SK-N-SH treated with all-trans-retinoic acid at 6 μM for 48 hours (cell line): ENCODE measurements around the gene ARVCF.

Source experiments
- ATAC-seq: fragments of 200-7000 bp; cut with Tn5 transposase; 3 replicates; pipeline ENCODE4 v1.9.1; 2020; ENCODE audit warnings: mild to moderate bottlenecking, moderate library complexity
- ARNTL ChIP-seq: fragments of 450-650 bp; formaldehyde crosslinking; IDR thresholded peaks from 2 replicates; pipeline ENCODE4 v1.5.0; 2020; ENCODE audit warnings: low read depth, mild to moderate bottlenecking, moderate library complexity, borderline replicate concordance
- BACH2 ChIP-seq: fragments of 250-450 bp; sonication (Bioruptor Pico); IDR thresholded peaks from 2 replicates; pipeline ENCODE4 v1.9.0; 2021; ENCODE audit warnings: mild to moderate bottlenecking, borderline replicate concordance
- CSDC2 ChIP-seq: fragments of 250-450 bp; sonication (Bioruptor Pico); IDR thresholded peaks from 2 replicates; pipeline ENCODE4 v1.5.0; 2020; ENCODE audit warnings: mild to moderate bottlenecking, moderate library complexity
- ESRRG ChIP-seq: fragments of 250-450 bp; sonication (Bioruptor Pico); IDR thresholded peaks from 2 replicates; pipeline ENCODE4 v1.6.1; 2021; ENCODE audit warnings: mild to moderate bottlenecking
- GLIS3 ChIP-seq: fragments of 250-450 bp; sonication (Bioruptor Pico); IDR thresholded peaks from 2 replicates; pipeline ENCODE4 v1.5.0; 2020; ENCODE audit warnings: mild to moderate bottlenecking, moderate library complexity
- ISL1 ChIP-seq: fragments of 250-450 bp; sonication (Bioruptor Pico); IDR thresholded peaks from 2 replicates; pipeline ENCODE4 v2.1.2; 2022; ENCODE audit warnings: mild to moderate bottlenecking, moderate library complexity
- OSR1 ChIP-seq: fragments of 250-450 bp; sonication (Bioruptor Pico); IDR thresholded peaks from 2 replicates; pipeline ENCODE4 v1.8.0; 2022; ENCODE audit warnings: moderate library complexity, mild to moderate bottlenecking, inconsistent platforms
- PATZ1 ChIP-seq: fragments of 250-450 bp; sonication (Bioruptor Pico); IDR thresholded peaks from 2 replicates; pipeline ENCODE4 v1.8.0; 2020; ENCODE audit warnings: mild to moderate bottlenecking, moderate library complexity, borderline replicate concordance
- POU6F1 ChIP-seq: fragments of 250-450 bp; sonication (Bioruptor Pico); IDR thresholded peaks from 2 replicates; pipeline ENCODE4 v1.8.0; 2021; ENCODE audit warnings: low read depth, mild to moderate bottlenecking, moderate library complexity, borderline replicate concordance
- RARB ChIP-seq: fragments of 250-450 bp; sonication (Bioruptor Pico); IDR thresholded peaks from 2 replicates; pipeline ENCODE4 v1.8.0; 2021; ENCODE audit warnings: mild to moderate bottlenecking, moderate library complexity
- TCF4 ChIP-seq: fragments of 250-450 bp; sonication (Bioruptor Pico); IDR thresholded peaks from 2 replicates; pipeline ENCODE4 v1.8.0; 2021; ENCODE audit warnings: mild to moderate bottlenecking, moderate library complexity, borderline replicate concordance
- ZC3H10 ChIP-seq: fragments of 250-450 bp; sonication (Bioruptor Pico); IDR thresholded peaks from 2 replicates; pipeline ENCODE4 v1.5.1; 2021; ENCODE audit warnings: mild to moderate bottlenecking, moderate library complexity
- ZFP3 ChIP-seq: fragments of 250-450 bp; sonication (Bioruptor Pico); IDR thresholded peaks from 2 replicates; pipeline ENCODE4 v1.5.0; 2020; ENCODE audit warnings: mild to moderate bottlenecking, moderate library complexity
- ZFP30 ChIP-seq: fragments of 450-650 bp; formaldehyde crosslinking; IDR thresholded peaks from 2 replicates; pipeline ENCODE4 v1.5.0; 2022; ENCODE audit warnings: mild to moderate bottlenecking, moderate library complexity
- ZNF565 ChIP-seq: fragments of 450-650 bp; formaldehyde crosslinking; conservative IDR thresholded peaks from 2 replicates; pipeline ENCODE4 v1.5.0; 2020; ENCODE audit warnings: low read depth, mild to moderate bottlenecking, moderate library complexity
- ZNF70 ChIP-seq: fragments of 450-650 bp; formaldehyde crosslinking; IDR thresholded peaks from 2 replicates; pipeline ENCODE4 v1.5.0; 2020; ENCODE audit warnings: mild to moderate bottlenecking, moderate library complexity
- ZNF8 ChIP-seq: fragments of 450-650 bp; formaldehyde crosslinking; IDR thresholded peaks from 2 replicates; pipeline ENCODE4 v1.5.0; 2020; ENCODE audit warnings: mild to moderate bottlenecking, moderate library complexity
- TF ChIP-seq, protein P1 (sequence below): fragments of 250-450 bp; sonication (Bioruptor Pico); IDR thresholded peaks from 2 replicates; pipeline ENCODE4 v1.5.0; 2020; ENCODE audit warnings: mild to moderate bottlenecking, moderate library complexity
- TF ChIP-seq, protein P2 (sequence below): fragments of 250-450 bp; sonication (Bioruptor Pico); IDR thresholded peaks from 2 replicates; pipeline ENCODE4 v1.5.1; 2020; ENCODE audit warnings: low read depth, mild to moderate bottlenecking, moderate library complexity
- TF ChIP-seq, protein P3 (sequence below): fragments of 250-450 bp; sonication (Bioruptor Pico); IDR thresholded peaks from 2 replicates; pipeline ENCODE4 v1.5.1; 2021; ENCODE audit warnings: mild to moderate bottlenecking, moderate library complexity

Gene ARVCF

DNA sequence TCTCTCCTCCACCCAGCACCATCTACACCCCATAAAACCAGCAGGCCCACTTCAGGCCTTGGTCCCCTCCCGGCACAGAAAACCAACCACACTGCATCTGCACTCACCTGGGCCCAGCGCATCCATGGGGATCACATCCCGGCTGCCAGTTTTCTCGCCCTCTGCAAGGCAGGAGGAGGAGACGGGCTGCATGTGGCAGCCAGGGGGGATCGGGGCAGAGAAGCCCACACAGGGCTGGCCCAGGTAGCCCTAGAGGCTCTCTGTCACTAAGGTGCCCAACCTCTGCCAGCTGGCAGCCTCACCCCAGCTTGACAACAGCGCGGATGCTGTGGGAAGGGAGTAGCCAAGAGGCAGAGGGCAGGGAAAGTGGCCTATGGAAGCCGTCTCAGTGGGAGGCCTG is 44.4 kb downstream of the ARVCF start:
- TF ChIP-seq ISL1 (no peak), BACH2 (CRISPR knock-in tag) (no peak), ARNTL (no peak), TCF4 (CRISPR knock-in tag) (no peak), CSDC2 (CRISPR knock-in tag) (no peak), ZFP30 (CRISPR knock-in tag) (no peak), GLIS3 (CRISPR knock-in tag) (no peak), OSR1 (CRISPR knock-in tag) (no peak), ZNF565 (no peak), ZNF70 (no peak), ZC3H10 (CRISPR knock-in tag) (no peak), RARB (CRISPR knock-in tag) (no peak)
- TF ChIP-seq, protein P1, sequence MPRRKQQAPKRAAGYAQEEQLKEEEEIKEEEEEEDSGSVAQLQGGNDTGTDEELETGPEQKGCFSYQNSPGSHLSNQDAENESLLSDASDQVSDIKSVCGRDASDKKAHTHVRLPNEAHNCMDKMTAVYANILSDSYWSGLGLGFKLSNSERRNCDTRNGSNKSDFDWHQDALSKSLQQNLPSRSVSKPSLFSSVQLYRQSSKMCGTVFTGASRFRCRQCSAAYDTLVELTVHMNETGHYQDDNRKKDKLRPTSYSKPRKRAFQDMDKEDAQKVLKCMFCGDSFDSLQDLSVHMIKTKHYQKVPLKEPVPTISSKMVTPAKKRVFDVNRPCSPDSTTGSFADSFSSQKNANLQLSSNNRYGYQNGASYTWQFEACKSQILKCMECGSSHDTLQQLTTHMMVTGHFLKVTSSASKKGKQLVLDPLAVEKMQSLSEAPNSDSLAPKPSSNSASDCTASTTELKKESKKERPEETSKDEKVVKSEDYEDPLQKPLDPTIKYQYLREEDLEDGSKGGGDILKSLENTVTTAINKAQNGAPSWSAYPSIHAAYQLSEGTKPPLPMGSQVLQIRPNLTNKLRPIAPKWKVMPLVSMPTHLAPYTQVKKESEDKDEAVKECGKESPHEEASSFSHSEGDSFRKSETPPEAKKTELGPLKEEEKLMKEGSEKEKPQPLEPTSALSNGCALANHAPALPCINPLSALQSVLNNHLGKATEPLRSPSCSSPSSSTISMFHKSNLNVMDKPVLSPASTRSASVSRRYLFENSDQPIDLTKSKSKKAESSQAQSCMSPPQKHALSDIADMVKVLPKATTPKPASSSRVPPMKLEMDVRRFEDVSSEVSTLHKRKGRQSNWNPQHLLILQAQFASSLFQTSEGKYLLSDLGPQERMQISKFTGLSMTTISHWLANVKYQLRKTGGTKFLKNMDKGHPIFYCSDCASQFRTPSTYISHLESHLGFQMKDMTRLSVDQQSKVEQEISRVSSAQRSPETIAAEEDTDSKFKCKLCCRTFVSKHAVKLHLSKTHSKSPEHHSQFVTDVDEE (CRISPR knock-in tag): no peak

GRCh38 chr22:19971276-19972124 is 45.1 kb downstream of the ARVCF start:
- ATAC-seq: no peak
- TF ChIP-seq PATZ1 (CRISPR knock-in tag): no peak
- no peak for TF ChIP-seq ZFP3 (CRISPR knock-in tag)
- no peak for TF ChIP-seq OSR1 (CRISPR knock-in tag)
- no peak for TF ChIP-seq CSDC2 (CRISPR knock-in tag)
- TF ChIP-seq ZNF8 (CRISPR knock-in tag): no peak

More for the DNA sequence above, 44.4 kb downstream of the ARVCF start:
- no peak for ATAC-seq

- peak; percentile 74 for ATAC-seq
- TF ChIP-seq ESRRG: no peak
- no peak for TF ChIP-seq ZNF70
- TF ChIP-seq, protein P2, sequence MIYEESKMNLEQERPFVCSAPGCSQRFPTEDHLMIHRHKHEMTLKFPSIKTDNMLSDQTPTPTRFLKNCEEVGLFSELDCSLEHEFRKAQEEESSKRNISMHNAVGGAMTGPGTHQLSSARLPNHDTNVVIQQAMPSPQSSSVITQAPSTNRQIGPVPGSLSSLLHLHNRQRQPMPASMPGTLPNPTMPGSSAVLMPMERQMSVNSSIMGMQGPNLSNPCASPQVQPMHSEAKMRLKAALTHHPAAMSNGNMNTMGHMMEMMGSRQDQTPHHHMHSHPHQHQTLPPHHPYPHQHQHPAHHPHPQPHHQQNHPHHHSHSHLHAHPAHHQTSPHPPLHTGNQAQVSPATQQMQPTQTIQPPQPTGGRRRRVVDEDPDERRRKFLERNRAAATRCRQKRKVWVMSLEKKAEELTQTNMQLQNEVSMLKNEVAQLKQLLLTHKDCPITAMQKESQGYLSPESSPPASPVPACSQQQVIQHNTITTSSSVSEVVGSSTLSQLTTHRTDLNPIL: no peak
- no peak for TF ChIP-seq ISL1
- TF ChIP-seq RARB (CRISPR knock-in tag): no peak
- TF ChIP-seq POU6F1 (CRISPR knock-in tag): no peak
- TF ChIP-seq, protein P3, sequence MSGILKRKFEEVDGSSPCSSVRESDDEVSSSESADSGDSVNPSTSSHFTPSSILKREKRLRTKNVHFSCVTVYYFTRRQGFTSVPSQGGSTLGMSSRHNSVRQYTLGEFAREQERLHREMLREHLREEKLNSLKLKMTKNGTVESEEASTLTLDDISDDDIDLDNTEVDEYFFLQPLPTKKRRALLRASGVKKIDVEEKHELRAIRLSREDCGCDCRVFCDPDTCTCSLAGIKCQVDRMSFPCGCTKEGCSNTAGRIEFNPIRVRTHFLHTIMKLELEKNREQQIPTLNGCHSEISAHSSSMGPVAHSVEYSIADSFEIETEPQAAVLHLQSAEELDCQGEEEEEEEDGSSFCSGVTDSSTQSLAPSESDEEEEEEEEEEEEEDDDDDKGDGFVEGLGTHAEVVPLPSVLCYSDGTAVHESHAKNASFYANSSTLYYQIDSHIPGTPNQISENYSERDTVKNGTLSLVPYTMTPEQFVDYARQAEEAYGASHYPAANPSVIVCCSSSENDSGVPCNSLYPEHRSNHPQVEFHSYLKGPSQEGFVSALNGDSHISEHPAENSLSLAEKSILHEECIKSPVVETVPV (CRISPR knock-in tag): no peak
- no peak for TF ChIP-seq OSR1 (CRISPR knock-in tag)
These were observed 45.9 kb downstream of the ARVCF start for GRCh38 chr22:19970479-19971275.
